ENCODE measurements around the gene TMEM254. TPM values are rescaled to one million over a fixed set of nuclear protein-coding genes. Genes with fewer than 3 reads are reported as not detected.
A peak's percentile ranks its signal among the peaks of the same experiment; 100 is the strongest.
"Not testable (repeated sequence)": the region's sequence is repeated elsewhere in the genome, so short reads cannot be mapped to it uniquely, and the experiment has no call there.

The TMEM254 gene
- total and polyA plus RNA-seq, 3 donors from 2014 or later = 51.5 to 69.6 (median 53.0) TPM

DNA sequence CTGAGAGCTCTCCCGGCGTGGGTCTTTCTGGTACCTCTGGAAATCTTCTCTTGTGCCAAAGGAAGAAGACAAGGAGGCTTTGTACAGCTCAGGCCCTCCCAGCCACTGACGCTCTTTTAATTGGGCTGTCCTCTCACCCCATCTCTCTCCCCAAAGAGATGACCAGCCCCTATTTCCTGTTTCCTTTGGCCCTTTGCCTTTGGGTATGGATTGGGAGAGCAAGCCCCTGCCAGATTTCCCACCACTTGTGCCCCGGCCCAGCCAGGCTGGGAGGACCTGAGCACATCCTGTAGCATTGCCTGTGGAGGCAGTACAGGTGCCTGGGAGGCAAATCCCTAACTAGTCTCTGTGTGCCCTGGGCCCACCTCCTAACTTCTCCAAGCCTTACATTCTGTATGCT lies 48.4 kb downstream of the TMEM254 start:
- DNase-seq = no peak

GRCh38 chr10:80131499-80131901 lies 53.0 kb downstream of the TMEM254 start:
- Histone ChIP-seq H3K27me3 (no peaks in the 10 kb centered on the region), H3K4me1 (peaks cover 4% of the 10 kb centered on the region), H3K27ac (no peak overlapping the region), H3K36me3 (ENCODE audit: low read depth, missing control alignments) (no peaks in the 10 kb centered on the region), H3K9me3 (no peaks in the 10 kb centered on the region), H3K4me3 (no peak overlapping the region)
- no peak for DNase-seq
- 66 to 72% methylated on average over 5 to 6 of the region's 6 CpGs for WGBS, 2 donors
- TF ChIP-seq POLR2A (IDR thresholded peaks at IDR 0.05) (no peak), CTCF (IDR thresholded peaks at IDR 0.05) (no peak)
- intact Hi-C loops (cut with DNase I; ENCODE audit: low total_unique reads) = loop anchor here (10.0 kb wide), 1 partner anchor 67 kb away; no protein-coding TSS in a partner anchor

More for the DNA sequence above, 48.4 kb downstream of the TMEM254 start:
- no peaks in the 10 kb centered on the region for H3K36me3 ChIP-seq (ENCODE audit: low read depth, missing control alignments)
- no peak overlapping the region for H3K27ac ChIP-seq
- H3K27me3 ChIP-seq = no peaks in the 10 kb centered on the region
- H3K4me3 ChIP-seq = no peak overlapping the region
- TF ChIP-seq POLR2A (IDR thresholded peaks at IDR 0.05) = no peak
- no peaks in the 10 kb centered on the region for H3K4me1 ChIP-seq
- H3K9me3 ChIP-seq = no peaks in the 10 kb centered on the region
- intact Hi-C loops (cut with DNase I; ENCODE audit: low total_unique reads) = no loop called here
- 35 to 38% methylated on average over 4 of the region's 4 CpGs for WGBS, 2 donors

GRCh38 chr10:80132299-80133139 lies 54.1 kb downstream of the TMEM254 start, which contains the start of gene PLAC9:
Gene PLAC9, plus strand, starts transcription at chr10:80132730. Its CDS starts 33 bp downstream, at chr10:80132763.
- DNase-seq = no peak
- H3K4me1 ChIP-seq = peaks cover 13% of the 10 kb centered on the region
- H3K27me3 ChIP-seq = no peaks in the 10 kb centered on the region
- intact Hi-C loops (cut with DNase I; ENCODE audit: low total_unique reads) = loop anchor here (10.0 kb wide), 1 partner anchor 68 kb away; no protein-coding TSS in a partner anchor
- no peaks in the 10 kb centered on the region for H3K9me3 ChIP-seq
- WGBS, 2 donors = 2% methylated on average over 19 to 44 of the region's 58 CpGs
- H3K4me3 ChIP-seq = peak within 1 kb of the TSS; percentile 49 to 59
- no peak for TF ChIP-seq CTCF (IDR thresholded peaks at IDR 0.05)
- no peak for TF ChIP-seq POLR2A (IDR thresholded peaks at IDR 0.05)
- H3K36me3 ChIP-seq (ENCODE audit: low read depth, missing control alignments) = no peaks in the 10 kb centered on the region
- H3K27ac ChIP-seq = peak within 1 kb of the TSS in 1 of 2 donors; percentile 80

DNA sequence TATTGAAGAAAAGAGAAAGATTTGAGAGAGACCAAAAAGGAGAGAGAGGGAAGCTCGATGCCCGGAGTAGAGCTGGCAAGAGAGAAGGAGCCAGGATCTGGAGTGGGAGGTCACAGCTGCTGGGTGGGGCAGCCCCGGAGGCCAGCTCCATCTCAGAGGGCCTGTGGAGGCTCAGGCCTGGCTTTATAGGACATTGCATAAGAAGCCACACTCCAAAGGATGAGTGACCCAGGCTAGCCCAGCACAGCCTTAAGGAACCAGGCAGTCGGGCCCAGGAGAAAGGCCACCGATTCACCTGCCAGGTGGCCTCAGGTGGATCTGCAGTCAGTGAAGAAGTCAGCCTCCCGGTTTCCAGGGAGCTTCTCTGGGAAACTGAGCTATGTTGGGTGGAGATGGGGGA lies 54.7 kb downstream of the TMEM254 start:
- peaks cover 20% of the 10 kb centered on the region for H3K4me1 ChIP-seq
- peak; percentile 52 for DNase-seq
- no peaks in the 10 kb centered on the region for H3K9me3 ChIP-seq
- peak overlapping the region; percentile 49 to 59 for H3K4me3 ChIP-seq
- TF ChIP-seq POLR2A (IDR thresholded peaks at IDR 0.05) = no peak
- TF ChIP-seq CTCF (IDR thresholded peaks at IDR 0.05) = no peak
- WGBS, 2 donors = 10 to 25% methylated on average over 6 of the region's 6 CpGs
- no peaks in the 10 kb centered on the region for H3K36me3 ChIP-seq (ENCODE audit: low read depth, missing control alignments)
- H3K27ac ChIP-seq = peak overlapping the region in 1 of 2 donors; percentile 80
- intact Hi-C loops (cut with DNase I; ENCODE audit: low total_unique reads) = loop anchor here (10.0 kb wide), 1 partner anchor 68 kb away; no protein-coding TSS in a partner anchor
- H3K27me3 ChIP-seq = no peaks in the 10 kb centered on the region

- H3K27me3 ChIP-seq; H3K36me3 ChIP-seq (ENCODE audit: low read depth, missing control alignments); DNase-seq; H3K4me3 ChIP-seq; H3K9me3 ChIP-seq: not testable (repeated sequence)
- Histone ChIP-seq H3K27ac (peak overlapping the region in 1 of 2 donors; percentile 80), H3K4me1 (peaks cover 20% of the 10 kb centered on the region)
- intact Hi-C loops (cut with DNase I; ENCODE audit: low total_unique reads) = loop anchor here (10.0 kb wide), 1 partner anchor 69 kb away; no protein-coding TSS in a partner anchor
- 57 to 64% methylated on average over 9 of the region's 9 CpGs for WGBS, 2 donors
Measured at GRCh38 chr10:80133687-80134086, 55.2 kb downstream of the TMEM254 start.

All from testis (tissue), 3 donors.